Bronchial epithelial cell (primary cell): ENCODE data around the gene PTPRN2. TPM values are rescaled to one million over a fixed set of nuclear protein-coding genes. Genes with fewer than 3 reads are reported as not detected.
"Not testable (repeated sequence)": the region's sequence is repeated elsewhere in the genome, so short reads cannot be mapped to it uniquely, and the experiment has no call there.

Experiments
- DNase-seq: peaks from one replicate; pipeline ENCODE4 v3.0.0-alpha.2; 2010; ENCODE audit warnings: low read depth
- FAIRE-seq: peaks from 2 replicates; lab custom pipeline; 2011; peaks lifted over from hg19 to GRCh38; lab: Jason Lieb, UNC
- H3K27me3 ChIP-seq: 2 replicates; pipeline ENCODE4 v1.5.1; 2011; ENCODE audit warnings: low read length; ENCODE audit not compliant: control insufficient read depth, insufficient read depth
- H3K36me3 ChIP-seq: 2 replicates; pipeline ENCODE4 v1.5.1; 2011; ENCODE audit warnings: low read length; ENCODE audit not compliant: control insufficient read depth, insufficient read depth
- H3K4me3 ChIP-seq: 2 replicates; pipeline ENCODE4 v1.5.1; 2011; ENCODE audit warnings: mild to moderate bottlenecking, low read depth, low read length, control low read depth
- CTCF ChIP-seq: IDR thresholded peaks from 2 replicates; pipeline ENCODE4 v1.5.1; 2011; ENCODE audit warnings: mild to moderate bottlenecking, moderate library complexity, low read length, control low read depth, inconsistent platforms; ENCODE audit not compliant: insufficient read depth, severe bottlenecking
- total RNA-seq: library from RNA; depleted of rRNA; stranded (reverse); fragments of >200 nt; gene quantifications from 2 replicates; pipeline ENCODE4 v1.2.1, GENCODE V29; 2014

The PTPRN2 gene
- total RNA-seq, 1 donor from 2014 or later, result 1.1 TPM

- FAIRE-seq (peak; percentile 23), DNase-seq (no peak)
- no peak for TF ChIP-seq CTCF
- H3K36me3 ChIP-seq, result no peaks in the 10 kb centered on the region
- H3K4me3 ChIP-seq, result no peak overlapping the region
- no peaks in the 10 kb centered on the region for H3K27me3 ChIP-seq
Measured at GRCh38 chr7:158343526-158343925, 244.1 kb downstream of the PTPRN2 start.

GRCh38 chr7:158341097-158341496 is 246.5 kb downstream of the PTPRN2 start:
- peak; percentile 100 for FAIRE-seq
- H3K36me3 ChIP-seq, H3K27me3 ChIP-seq, H3K4me3 ChIP-seq, DNase-seq: not testable (repeated sequence)

GRCh38 chr7:158336952-158337351 is 250.7 kb downstream of the PTPRN2 start:
- H3K4me3 ChIP-seq, DNase-seq, H3K36me3 ChIP-seq, H3K27me3 ChIP-seq: not testable (repeated sequence)
- FAIRE-seq, result peak; percentile 100

DNA sequence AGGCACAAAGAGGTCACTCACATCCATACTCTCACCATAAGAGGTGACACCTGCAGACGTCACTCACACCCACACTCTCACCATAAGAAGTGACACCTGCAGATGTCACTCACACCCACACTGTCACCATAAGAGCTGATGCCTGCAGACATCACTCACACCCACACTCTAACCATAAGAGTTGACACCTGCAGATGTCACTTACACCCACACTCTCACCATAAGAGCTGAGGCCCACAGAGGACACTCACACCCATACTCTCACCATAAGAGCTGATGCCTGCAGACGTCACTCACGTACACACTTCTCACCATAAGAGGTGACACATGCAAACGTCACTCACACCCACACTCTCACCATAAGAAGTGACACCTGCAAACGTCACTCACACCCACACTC is 255.1 kb downstream of the PTPRN2 start:
- not testable (repeated sequence) for H3K4me3 ChIP-seq, H3K36me3 ChIP-seq, H3K27me3 ChIP-seq, DNase-seq
- FAIRE-seq, result peak; percentile 52

GRCh38 chr7:158331826-158332450 is 255.7 kb downstream of the PTPRN2 start:
- H3K36me3 ChIP-seq, DNase-seq, H3K27me3 ChIP-seq, H3K4me3 ChIP-seq, FAIRE-seq: not testable (repeated sequence)

GRCh38 chr7:158329686-158330085 is 257.9 kb downstream of the PTPRN2 start:
- Histone ChIP-seq H3K27me3 (no peaks in the 10 kb centered on the region), H3K4me3 (no peak overlapping the region), H3K36me3 (no peaks in the 10 kb centered on the region)
- DNase-seq, result no peak
- FAIRE-seq, result no peak
- no peak for TF ChIP-seq CTCF

DNA sequence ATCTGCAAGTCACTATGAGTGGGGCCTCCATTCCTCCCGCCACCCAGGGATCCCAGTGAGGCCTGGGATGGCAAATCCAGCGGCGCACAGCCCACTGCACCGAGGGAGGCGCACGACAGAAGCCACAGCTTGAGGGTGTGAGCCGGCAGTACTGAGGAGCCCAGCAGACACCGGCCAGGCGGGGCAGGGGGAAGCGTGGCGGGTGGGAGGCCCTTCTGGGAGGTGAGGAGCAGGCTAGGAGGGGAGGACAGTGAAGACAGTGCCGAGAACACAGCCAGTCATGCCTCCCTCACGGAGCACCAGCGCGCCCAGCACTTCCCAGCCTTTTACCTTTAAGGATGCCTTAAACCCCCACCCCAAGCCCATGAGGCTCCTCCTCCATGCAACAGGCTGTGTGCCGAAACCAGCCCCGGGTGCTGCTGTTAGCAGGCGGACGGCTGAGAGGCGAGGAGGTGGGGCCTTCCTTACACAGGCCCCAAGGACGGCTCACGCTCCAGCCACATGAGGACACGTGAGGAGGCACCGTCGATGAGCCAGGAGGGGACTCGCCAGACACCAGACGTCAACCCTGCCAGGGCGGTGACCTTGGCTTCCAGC is 258.5 kb downstream of the PTPRN2 start:
- H3K4me3 ChIP-seq, result no peak overlapping the region
- DNase-seq (no peak), FAIRE-seq (no peak)
- H3K27me3 ChIP-seq, result no peaks in the 10 kb centered on the region
- TF ChIP-seq CTCF, result no peak
- no peaks in the 10 kb centered on the region for H3K36me3 ChIP-seq
